OCI-LY3 (cell line): ENCODE data around the gene TBC1D4.

Experiments used
- H2AFZ ChIP-seq: fragments of 200-600, 300-600 bp; shearing (Covaris generic); 2 replicates; pipeline ENCODE4 v1.6.0; 2014; ENCODE audit warnings: antibody characterized with exemption, low read depth, low read length
- H3K27ac ChIP-seq: fragments of 200-600, 300-600 bp; sonication (generic); 2 replicates; pipeline ENCODE4 v1.5.1; 2014; ENCODE audit warnings: mild to moderate bottlenecking, low read length, moderate library complexity, mixed read lengths
- H3K27me3 ChIP-seq: fragments of 200-600, 300-600 bp; sonication (generic); 2 replicates; pipeline ENCODE4 v1.6.1; 2014; ENCODE audit warnings: low read depth, low read length, mixed read lengths
- H3K36me3 ChIP-seq: fragments of 200-600, 300-600 bp; sonication (generic); replicated peaks from 2 replicates; pipeline ENCODE3; 2014; ENCODE audit warnings: low read depth, low read length, mixed read lengths
- H3K4me1 ChIP-seq: fragments of 300-600, 200-600 bp; sonication (generic); 2 replicates; pipeline ENCODE4 v1.6.1; 2014; ENCODE audit warnings: low read length, mixed read lengths
- H3K4me2 ChIP-seq: fragments of 200-600, 300-600 bp; sonication (generic); 2 replicates; pipeline ENCODE4 v1.6.1; 2014; ENCODE audit warnings: low read length, mixed read lengths
- H3K4me3 ChIP-seq: fragments of 300-600, 200-600 bp; sonication (generic); 2 replicates; pipeline ENCODE4 v1.5.1; 2014; ENCODE audit warnings: antibody characterized with exemption, mild to moderate bottlenecking, low read length, moderate library complexity
- H3K79me2 ChIP-seq: fragments of 300-600, 200-600 bp; shearing (Covaris generic); 2 replicates; pipeline ENCODE4 v1.6.1; 2014; ENCODE audit warnings: mild to moderate bottlenecking, low read length, mixed read lengths
- H3K9ac ChIP-seq: fragments of 300-600, 200-600 bp; shearing (Covaris generic); 2 replicates; pipeline ENCODE4 v1.6.0; 2014; ENCODE audit warnings: mild to moderate bottlenecking, low read length, moderate library complexity
- H3K9me3 ChIP-seq: fragments of 200-600, 300-600 bp; shearing (Covaris generic); 2 replicates; pipeline ENCODE4 v1.6.1; 2014; ENCODE audit warnings: low read length, mixed read lengths; ENCODE audit not compliant: insufficient read depth
- H4K20me1 ChIP-seq: fragments of 200-600, 300-600 bp; sonication (generic); 2 replicates; pipeline ENCODE4 v1.6.1; 2016; ENCODE audit warnings: low read length, mixed read lengths; ENCODE audit not compliant: insufficient read depth
- CTCF ChIP-seq: fragments of 200-600, 300-600 bp; sonication (generic); IDR thresholded peaks from 2 replicates; pipeline ENCODE4 v1.5.1; 2014; ENCODE audit warnings: antibody characterized with exemption, low read length, low read depth
- EZH2phosphoT487 ChIP-seq: fragments of 200-600 bp; shearing (Covaris generic); IDR thresholded peaks from 2 replicates; pipeline ENCODE4 v1.6.1; 2018; ENCODE audit warnings: antibody characterized with exemption, mixed run types, low read depth

TBC1D4 gene

GRCh38 chr13:75485286-75486062, 3.5 kb upstream of the TBC1D4 start:
- TF ChIP-seq EZH2phosphoT487 (no peak), CTCF (no peak)
- H3K4me3 ChIP-seq: no peak overlapping the region
- no peaks in the 10 kb centered on the region for H3K79me2 ChIP-seq
- H3K9ac ChIP-seq: no peak overlapping the region
- H3K27me3 ChIP-seq: peaks cover 39% of the 10 kb centered on the region
- peaks cover 17% of the 10 kb centered on the region for H3K4me1 ChIP-seq
- no peak overlapping the region for H3K27ac ChIP-seq
- no peaks in the 10 kb centered on the region for H3K9me3 ChIP-seq
- H3K4me2 ChIP-seq: no peak overlapping the region
- no peaks in the 10 kb centered on the region for H3K36me3 ChIP-seq
- H2AFZ ChIP-seq: no peak overlapping the region
- H4K20me1 ChIP-seq: no peaks in the 10 kb centered on the region

GRCh38 chr13:75482820-75483079, 781 bp upstream of the TBC1D4 start:
- Histone ChIP-seq H2AFZ (no peak overlapping the region), H3K9ac (peak overlapping the region; percentile 67), H3K36me3 (no peaks in the 10 kb centered on the region), H3K27ac (no peak overlapping the region), H3K4me3 (peak overlapping the region; percentile 81), H3K4me2 (peak overlapping the region; percentile 69), H3K4me1 (peaks cover 21% of the 10 kb centered on the region), H4K20me1 (no peaks in the 10 kb centered on the region), H3K27me3 (peaks cover 47% of the 10 kb centered on the region), H3K79me2 (no peaks in the 10 kb centered on the region), H3K9me3 (no peaks in the 10 kb centered on the region)
- no peak for TF ChIP-seq EZH2phosphoT487
- TF ChIP-seq CTCF: no peak

GRCh38 chr13:75481176-75482069, 546 bp downstream of the TBC1D4 start:
- peaks cover 26% of the 10 kb centered on the region for H3K4me1 ChIP-seq
- H4K20me1 ChIP-seq: no peaks in the 10 kb centered on the region
- no peak for TF ChIP-seq EZH2phosphoT487
- no peak for TF ChIP-seq CTCF
- H3K36me3 ChIP-seq: no peaks in the 10 kb centered on the region
- H3K4me2 ChIP-seq: peak overlapping the region; percentile 69
- peaks cover 45% of the 10 kb centered on the region for H3K27me3 ChIP-seq
- peak overlapping the region; percentile 67 for H3K9ac ChIP-seq
- peak overlapping the region; percentile 85 for H2AFZ ChIP-seq
- H3K9me3 ChIP-seq: no peaks in the 10 kb centered on the region
- H3K27ac ChIP-seq: peak overlapping the region; percentile 65
- H3K4me3 ChIP-seq: peak overlapping the region; percentile 81
- H3K79me2 ChIP-seq: no peaks in the 10 kb centered on the region

- Histone ChIP-seq H2AFZ (no peak overlapping the region), H3K4me1 (peaks cover 26% of the 10 kb centered on the region), H3K4me2 (peak overlapping the region; percentile 69), H3K9ac (peak overlapping the region; percentile 67), H3K4me3 (peak overlapping the region; percentile 81), H3K36me3 (no peaks in the 10 kb centered on the region), H3K27me3 (peaks cover 40% of the 10 kb centered on the region), H3K79me2 (no peaks in the 10 kb centered on the region), H4K20me1 (no peaks in the 10 kb centered on the region), H3K9me3 (no peaks in the 10 kb centered on the region), H3K27ac (no peak overlapping the region)
- TF ChIP-seq CTCF (no peak), EZH2phosphoT487 (no peak)
These were observed 1.2 kb downstream of the TBC1D4 start for GRCh38 chr13:75480671-75481175.
